Measurements from ENCODE around the gene CRYBG1. TPM values are rescaled to one million over a fixed set of nuclear protein-coding genes. Genes with fewer than 3 reads are reported as not detected.

CRYBG1 gene
- total RNA-seq, 1 experiment from 2014 or later, result 10.1 TPM

GRCh38 chr6:106318851-106319250 is 41.7 kb upstream of the CRYBG1 start (continued):
- TF ChIP-seq USF1 (CRISPR knock-in tag; IDR thresholded peaks at IDR 0.05) (no peak), ZNF416 (CRISPR knock-in tag; IDR thresholded peaks at IDR 0.05) (no peak), ZNF219 (CRISPR knock-in tag; IDR thresholded peaks at IDR 0.05; ENCODE audit: borderline replicate concordance) (no peak), PRRX2 (CRISPR knock-in tag; IDR thresholded peaks at IDR 0.05) (no peak), FOXP4 (CRISPR knock-in tag; IDR thresholded peaks at IDR 0.05) (no peak), MYBL2 (CRISPR knock-in tag; IDR thresholded peaks at IDR 0.05) (no peak)

GRCh38 chr6:106321940-106322339 is 38.6 kb upstream of the CRYBG1 start:
- Mint-ChIP-seq H3K27me3 (ENCODE audit: low read depth) (no peaks in the 10 kb centered on the region; the same call in 1 of the 2 replicates), H3K9me3 (no peaks in the 10 kb centered on the region; the same call in 1 of the 2 replicates), H3K27ac (no peak overlapping the region), H3K4me3 (no peak overlapping the region), H3K36me3 (peaks cover 3% of the 10 kb centered on the region; the same call in 1 of the 2 replicates), H3K4me1 (peaks cover 24% of the 10 kb centered on the region)
- TF ChIP-seq FOXP4 (CRISPR knock-in tag; IDR thresholded peaks at IDR 0.05) (no peak), SMAD3 (CRISPR knock-in tag; IDR thresholded peaks at IDR 0.05; ENCODE audit: borderline replicate concordance) (no peak), JAZF1 (CRISPR knock-in tag; IDR thresholded peaks at IDR 0.05) (no peak), TEAD4 (CRISPR knock-in tag; IDR thresholded peaks at IDR 0.05) (no peak), PRDM15 (CRISPR knock-in tag; IDR thresholded peaks at IDR 0.05) (no peak), NR2C2 (CRISPR knock-in tag; IDR thresholded peaks at IDR 0.05) (no peak), ATF2 (CRISPR knock-in tag; IDR thresholded peaks at IDR 0.05; ENCODE audit: borderline replicate concordance, low read depth) (no peak), USF2 (CRISPR knock-in tag; IDR thresholded peaks at IDR 0.05) (no peak), ZNF281 (CRISPR knock-in tag; IDR thresholded peaks at IDR 0.05) (no peak), ZNF425 (CRISPR knock-in tag; conservative IDR thresholded peaks at IDR 0.05) (no peak), SP1 (CRISPR knock-in tag; conservative IDR thresholded peaks at IDR 0.05) (no peak), CREM (CRISPR knock-in tag; IDR thresholded peaks at IDR 0.05) (no peak), IRF1 (CRISPR knock-in tag; IDR thresholded peaks at IDR 0.05) (no peak)
- POLR2A ChIA-PET, result no interaction called here
- CTCF ChIA-PET, result no interaction called here
- no peak for ATAC-seq
- DNase-seq (ENCODE audit: low spot score), result no peak

Measured in WTC11 (cell line).